Glutamatergic neuron (in vitro differentiated cells): ENCODE measurements around the gene TMEM54. TPM values are rescaled to one million over a fixed set of nuclear protein-coding genes. Genes with fewer than 3 reads are reported as not detected.

Experiments used
- DNase-seq: peaks from one replicate; pipeline ENCODE4 v3.0.0; 2022
- H3K27ac Mint-ChIP-seq: one replicate; pipeline ENCODE4 v1.8.0; 2020; ENCODE audit warnings: mild to moderate bottlenecking, mixed read lengths, inconsistent platforms; ENCODE audit not compliant: unreplicated experiment
- H3K27me3 Mint-ChIP-seq: one replicate; pipeline ENCODE4 v1.8.0; 2020; ENCODE audit warnings: mild to moderate bottlenecking, moderate library complexity, mixed read lengths, inconsistent platforms; ENCODE audit not compliant: unreplicated experiment
- H3K36me3 Mint-ChIP-seq: one replicate; pipeline ENCODE4 v1.8.0; 2020; ENCODE audit warnings: mild to moderate bottlenecking, mixed read lengths, inconsistent platforms; ENCODE audit not compliant: unreplicated experiment
- H3K4me1 Mint-ChIP-seq: one replicate; pipeline ENCODE4 v1.8.0; 2020; ENCODE audit warnings: mild to moderate bottlenecking, low read depth, mixed read lengths, inconsistent platforms; ENCODE audit not compliant: unreplicated experiment
- H3K4me3 Mint-ChIP-seq: one replicate; pipeline ENCODE4 v1.8.0; 2020; ENCODE audit warnings: mild to moderate bottlenecking, mixed read lengths, inconsistent platforms; ENCODE audit not compliant: unreplicated experiment
- H3K9me3 Mint-ChIP-seq: one replicate; pipeline ENCODE4 v1.8.0; 2020; ENCODE audit warnings: mild to moderate bottlenecking, moderate library complexity, mixed read lengths, inconsistent platforms; ENCODE audit not compliant: unreplicated experiment
- CTCF ChIP-seq: fragments of 200-600 bp; sonication (generic); IDR thresholded peaks from one replicate; pipeline ENCODE4 v1.5.0; 2021; ENCODE audit not compliant: partially characterized antibody, unreplicated experiment
- total RNA-seq: library from RNA; stranded (reverse); fragmentation: NEBNext Ultra II Directional; extraction: Animal tissue kit (Norgen Biotek cat#: 25700); gene quantifications from one replicate; pipeline ENCODE4 v1.2.1, GENCODE V29; 2021; ENCODE audit not compliant: unreplicated experiment

TMEM54 gene
- total RNA-seq, 1 donor from 2014 or later: 9.9 TPM

GRCh38 chr1:32900371-32900955 is 726 bp downstream of the TMEM54 start:
- H3K27ac Mint-ChIP-seq: no peak overlapping the region
- H3K4me3 Mint-ChIP-seq: peak overlapping the region; percentile 75
- TF ChIP-seq CTCF: no peak
- H3K36me3 Mint-ChIP-seq: no peaks in the 10 kb centered on the region
- peaks cover 13% of the 10 kb centered on the region for H3K27me3 Mint-ChIP-seq
- no peak for DNase-seq
- peaks cover 5% of the 10 kb centered on the region for H3K9me3 Mint-ChIP-seq
- H3K4me1 Mint-ChIP-seq: peaks cover 2% of the 10 kb centered on the region

GRCh38 chr1:32899586-32900296 is 1.4 kb downstream of the TMEM54 start:
- DNase-seq: no peak
- H3K9me3 Mint-ChIP-seq: peaks cover 5% of the 10 kb centered on the region
- peaks cover 2% of the 10 kb centered on the region for H3K4me1 Mint-ChIP-seq
- H3K36me3 Mint-ChIP-seq: no peaks in the 10 kb centered on the region
- no peak for TF ChIP-seq CTCF
- peaks cover 13% of the 10 kb centered on the region for H3K27me3 Mint-ChIP-seq
- no peak overlapping the region for H3K4me3 Mint-ChIP-seq
- no peak overlapping the region for H3K27ac Mint-ChIP-seq

GRCh38 chr1:32898958-32899357 is 2.2 kb downstream of the TMEM54 start:
- no peak for DNase-seq
- no peak overlapping the region for H3K4me3 Mint-ChIP-seq
- H3K27ac Mint-ChIP-seq: no peak overlapping the region
- no peaks in the 10 kb centered on the region for H3K36me3 Mint-ChIP-seq
- H3K4me1 Mint-ChIP-seq: peaks cover 2% of the 10 kb centered on the region
- peaks cover 13% of the 10 kb centered on the region for H3K27me3 Mint-ChIP-seq
- TF ChIP-seq CTCF: no peak
- peaks cover 5% of the 10 kb centered on the region for H3K9me3 Mint-ChIP-seq

GRCh38 chr1:32898056-32898455 is 3.1 kb downstream of the TMEM54 start:
- Mint-ChIP-seq H3K9me3 (peaks cover 5% of the 10 kb centered on the region), H3K27ac (no peak overlapping the region), H3K27me3 (peaks cover 13% of the 10 kb centered on the region), H3K36me3 (no peaks in the 10 kb centered on the region), H3K4me1 (peaks cover 2% of the 10 kb centered on the region), H3K4me3 (no peak overlapping the region)
- no peak for TF ChIP-seq CTCF
- DNase-seq: no peak
